Breast epithelium (tissue), 4 donors: ENCODE measurements around the gene OTOG. TPM values are rescaled to one million over a fixed set of nuclear protein-coding genes. Genes with fewer than 3 reads are reported as not detected.

Source experiments
- DNase-seq, 2 donors: peaks; one replicate each; pipeline ENCODE4 v3.0.0-alpha.2; 2019; ENCODE audit warnings: low spot score in 2 of 2
- H3K27ac ChIP-seq, 2 donors: fragments of 200-600 bp; sonication (generic) in 1 of 2; one replicate each; pipeline ENCODE4 v1.5.1; 2016 to 2019; ENCODE audit warnings: mild to moderate bottlenecking in 1 of 2
- H3K27me3 ChIP-seq, 2 donors: fragments of 200-600 bp; sonication (generic) in 1 of 2; one replicate each; pipeline versions ENCODE4 v1.5.1 to v1.6.0; 2017 to 2019; ENCODE audit warnings: control low read depth in 1 of 2, mild to moderate bottlenecking in 1 of 2
- H3K36me3 ChIP-seq: fragments of 200-600 bp; one replicate; pipeline ENCODE4 v1.5.1; 2019
- H3K4me1 ChIP-seq, 2 donors: fragments of 200-600 bp; sonication (generic); one replicate each; pipeline ENCODE4 v1.5.1; 2016 to 2019; ENCODE audit warnings: control low read depth in 1 of 2
- H3K4me3 ChIP-seq, 3 donors: fragments of 200-600 bp; sonication (generic); 1 replicate in 2 of 3; 2 replicates in 1 of 3; pipeline ENCODE4 v1.5.1; 2016 to 2019; ENCODE audit warnings: mild to moderate bottlenecking in 3 of 3, moderate library complexity in 2 of 3
- H3K9me3 ChIP-seq, 2 donors: fragments of 200-600 bp; sonication (generic) in 1 of 2; one replicate each; pipeline ENCODE4 v1.5.1; 2016 to 2019; ENCODE audit warnings: control low read depth in 1 of 2
- POLR2A ChIP-seq: fragments of 450-650 bp; IDR thresholded peaks from one replicate; pipeline ENCODE4 v1.6.1; 2016; ENCODE audit warnings: antibody characterized with exemption, mild to moderate bottlenecking, moderate library complexity
- POLR2AphosphoS5 ChIP-seq, 3 donors: sonication (generic); formaldehyde crosslinking; IDR thresholded peaks; one replicate each; pipeline ENCODE4 v1.6.1; 2017; ENCODE audit warnings: antibody characterized with exemption in 3 of 3
- intact Hi-C: fragments of 100-400 bp; cut with DNase I; formaldehyde crosslinking; loops from one replicate; pipeline ENCODE4 v1.15.1; 2023; ENCODE audit warnings: low total_unique reads
- total RNA-seq, 3 donors: library from RNA; depleted of rRNA; stranded (reverse); fragments of >200 nt; gene quantifications; one replicate each; pipeline ENCODE4 v1.1.0, GENCODE V29; 2016
- TF ChIP-seq, protein P1 (sequence below), 3 donors: fragments of 450-650 bp; IDR thresholded peaks; one replicate each; pipeline ENCODE4 v1.5.1; 2016 to 2017; ENCODE audit warnings: antibody characterized with exemption in 3 of 3, mild to moderate bottlenecking in 3 of 3, moderate library complexity in 3 of 3

The OTOG gene
- total RNA-seq, 3 donors from 2014 or later = not detected

DNA sequence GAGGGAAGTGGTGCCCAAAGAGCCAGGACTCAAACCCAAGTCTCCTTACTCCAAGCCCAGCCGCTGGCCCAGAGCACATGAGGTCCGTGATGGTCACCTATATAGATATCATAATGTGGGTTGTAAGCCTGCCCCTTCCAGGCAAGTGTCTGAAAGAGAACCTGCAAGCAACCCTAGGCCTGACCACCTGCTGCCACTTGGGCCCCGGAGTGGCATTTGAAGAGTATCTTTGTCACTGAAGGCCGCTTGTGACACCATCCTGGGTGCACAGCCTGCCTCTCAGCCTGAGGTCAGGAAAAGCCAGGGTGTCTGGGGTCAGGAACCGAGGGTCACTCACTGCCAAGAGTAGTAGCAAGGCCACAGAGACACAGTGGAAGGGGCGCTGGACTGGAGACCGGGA lies 32.4 kb downstream of the OTOG start:
- TF ChIP-seq, protein P1, sequence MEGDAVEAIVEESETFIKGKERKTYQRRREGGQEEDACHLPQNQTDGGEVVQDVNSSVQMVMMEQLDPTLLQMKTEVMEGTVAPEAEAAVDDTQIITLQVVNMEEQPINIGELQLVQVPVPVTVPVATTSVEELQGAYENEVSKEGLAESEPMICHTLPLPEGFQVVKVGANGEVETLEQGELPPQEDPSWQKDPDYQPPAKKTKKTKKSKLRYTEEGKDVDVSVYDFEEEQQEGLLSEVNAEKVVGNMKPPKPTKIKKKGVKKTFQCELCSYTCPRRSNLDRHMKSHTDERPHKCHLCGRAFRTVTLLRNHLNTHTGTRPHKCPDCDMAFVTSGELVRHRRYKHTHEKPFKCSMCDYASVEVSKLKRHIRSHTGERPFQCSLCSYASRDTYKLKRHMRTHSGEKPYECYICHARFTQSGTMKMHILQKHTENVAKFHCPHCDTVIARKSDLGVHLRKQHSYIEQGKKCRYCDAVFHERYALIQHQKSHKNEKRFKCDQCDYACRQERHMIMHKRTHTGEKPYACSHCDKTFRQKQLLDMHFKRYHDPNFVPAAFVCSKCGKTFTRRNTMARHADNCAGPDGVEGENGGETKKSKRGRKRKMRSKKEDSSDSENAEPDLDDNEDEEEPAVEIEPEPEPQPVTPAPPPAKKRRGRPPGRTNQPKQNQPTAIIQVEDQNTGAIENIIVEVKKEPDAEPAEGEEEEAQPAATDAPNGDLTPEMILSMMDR (IDR thresholded peaks at IDR 0.05) = no peak
- no peak for TF ChIP-seq POLR2AphosphoS5 (IDR thresholded peaks at IDR 0.05)
- no peak for TF ChIP-seq POLR2A
- intact Hi-C loops = no loop called here
- H3K4me3 ChIP-seq = no peak overlapping the region
- H3K27ac ChIP-seq = no peak overlapping the region
- no peaks in the 10 kb centered on the region for H3K27me3 ChIP-seq
- no peaks in the 10 kb centered on the region for H3K9me3 ChIP-seq
- H3K4me1 ChIP-seq = no peaks in the 10 kb centered on the region
- peak in 1 of 2 donors; percentile 36 for DNase-seq
- H3K36me3 ChIP-seq = no peaks in the 10 kb centered on the region

DNA sequence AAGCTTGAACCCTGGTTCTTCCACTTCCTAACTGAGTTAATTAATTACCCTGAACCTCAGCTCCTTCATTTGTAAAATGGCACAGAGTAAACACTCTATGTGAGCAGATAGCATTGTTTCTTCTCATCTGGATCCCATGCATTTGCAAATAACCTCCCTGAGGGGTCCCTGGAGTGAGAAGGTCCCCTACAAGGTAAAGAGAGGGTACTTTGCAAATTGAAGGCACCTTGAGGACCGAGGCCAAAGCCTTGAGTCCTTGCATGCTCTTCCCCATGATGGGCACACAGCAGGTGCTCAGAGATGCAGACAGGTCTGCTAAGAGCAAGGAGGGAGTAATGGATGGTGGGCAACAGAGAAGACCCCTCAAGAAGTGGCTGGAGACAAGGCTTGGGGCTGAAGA lies 33.2 kb downstream of the OTOG start:
- Histone ChIP-seq H3K4me3 (no peak overlapping the region), H3K36me3 (no peaks in the 10 kb centered on the region), H3K27me3 (no peaks in the 10 kb centered on the region), H3K9me3 (no peaks in the 10 kb centered on the region), H3K27ac (no peak overlapping the region), H3K4me1 (no peaks in the 10 kb centered on the region)
- no peak for TF ChIP-seq POLR2AphosphoS5 (IDR thresholded peaks at IDR 0.05)
- no peak for TF ChIP-seq POLR2A
- TF ChIP-seq, protein P1 (IDR thresholded peaks at IDR 0.05) = no peak
- intact Hi-C loops = no loop called here
- DNase-seq = no peak

DNA sequence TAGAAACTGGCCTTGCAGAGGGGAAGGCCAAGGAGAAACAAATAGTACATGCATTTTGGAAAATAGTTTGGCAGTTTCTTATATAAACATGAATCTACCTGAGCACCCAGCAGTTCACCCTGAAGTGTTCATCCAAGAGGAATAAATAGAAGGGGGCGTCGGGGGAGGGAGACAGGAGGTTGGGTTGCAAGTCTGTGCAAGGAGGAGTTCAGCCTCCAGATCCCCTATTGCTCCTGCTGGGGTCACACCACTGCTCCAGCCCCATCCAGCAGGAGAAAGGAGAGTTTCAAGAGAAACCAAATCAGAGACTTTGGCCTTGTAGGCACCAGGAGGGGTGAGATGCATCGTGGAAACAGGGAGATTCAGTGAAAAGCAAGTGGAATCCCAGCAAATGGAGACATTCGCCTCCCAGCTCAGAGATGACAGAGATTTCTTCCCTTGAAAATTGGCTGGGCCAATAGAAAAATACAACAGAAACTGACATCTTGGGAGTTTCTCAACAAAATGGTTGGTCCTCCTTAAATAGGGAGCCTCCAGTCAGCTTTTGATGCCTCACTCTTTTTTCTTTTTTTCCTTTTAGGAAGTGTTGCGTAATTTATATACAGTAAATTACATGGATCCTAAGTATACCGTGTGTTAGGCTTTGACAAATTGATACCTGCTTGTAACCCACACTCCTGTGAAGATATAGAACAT lies 34.1 kb downstream of the OTOG start:
- Histone ChIP-seq H3K4me3 (no peak overlapping the region), H3K27me3 (no peaks in the 10 kb centered on the region), H3K9me3 (no peaks in the 10 kb centered on the region), H3K27ac (no peak overlapping the region), H3K36me3 (no peaks in the 10 kb centered on the region), H3K4me1 (no peaks in the 10 kb centered on the region)
- DNase-seq = no peak
- intact Hi-C loops = no loop called here
- TF ChIP-seq POLR2AphosphoS5 (IDR thresholded peaks at IDR 0.05) (no peak), POLR2A (no peak)
- TF ChIP-seq, protein P1 (IDR thresholded peaks at IDR 0.05) = no peak

DNA sequence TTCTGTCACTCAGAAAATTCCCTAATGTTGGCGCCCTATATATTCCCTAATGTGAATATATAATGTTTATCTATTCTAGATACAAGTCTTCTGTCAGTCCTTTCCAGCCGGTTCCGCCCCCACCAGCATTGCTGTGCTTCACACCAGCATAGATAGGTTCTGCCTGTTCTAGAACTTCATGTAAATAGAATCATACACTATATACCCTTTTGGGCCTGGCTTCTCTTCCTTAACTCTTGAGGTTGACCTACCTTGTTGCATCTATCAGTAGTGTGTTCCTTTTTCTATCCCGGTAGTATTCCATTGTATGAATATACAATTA lies 34.6 kb downstream of the OTOG start:
- Histone ChIP-seq H3K4me3 (no peak overlapping the region), H3K9me3 (no peaks in the 10 kb centered on the region), H3K4me1 (no peaks in the 10 kb centered on the region), H3K27me3 (no peaks in the 10 kb centered on the region), H3K36me3 (no peaks in the 10 kb centered on the region), H3K27ac (no peak overlapping the region)
- TF ChIP-seq, protein P1 (IDR thresholded peaks at IDR 0.05) = no peak
- no peak for TF ChIP-seq POLR2AphosphoS5 (IDR thresholded peaks at IDR 0.05)
- TF ChIP-seq POLR2A = no peak
- peak in 1 of 2 donors; percentile 27 for DNase-seq
- intact Hi-C loops = no loop called here

DNA sequence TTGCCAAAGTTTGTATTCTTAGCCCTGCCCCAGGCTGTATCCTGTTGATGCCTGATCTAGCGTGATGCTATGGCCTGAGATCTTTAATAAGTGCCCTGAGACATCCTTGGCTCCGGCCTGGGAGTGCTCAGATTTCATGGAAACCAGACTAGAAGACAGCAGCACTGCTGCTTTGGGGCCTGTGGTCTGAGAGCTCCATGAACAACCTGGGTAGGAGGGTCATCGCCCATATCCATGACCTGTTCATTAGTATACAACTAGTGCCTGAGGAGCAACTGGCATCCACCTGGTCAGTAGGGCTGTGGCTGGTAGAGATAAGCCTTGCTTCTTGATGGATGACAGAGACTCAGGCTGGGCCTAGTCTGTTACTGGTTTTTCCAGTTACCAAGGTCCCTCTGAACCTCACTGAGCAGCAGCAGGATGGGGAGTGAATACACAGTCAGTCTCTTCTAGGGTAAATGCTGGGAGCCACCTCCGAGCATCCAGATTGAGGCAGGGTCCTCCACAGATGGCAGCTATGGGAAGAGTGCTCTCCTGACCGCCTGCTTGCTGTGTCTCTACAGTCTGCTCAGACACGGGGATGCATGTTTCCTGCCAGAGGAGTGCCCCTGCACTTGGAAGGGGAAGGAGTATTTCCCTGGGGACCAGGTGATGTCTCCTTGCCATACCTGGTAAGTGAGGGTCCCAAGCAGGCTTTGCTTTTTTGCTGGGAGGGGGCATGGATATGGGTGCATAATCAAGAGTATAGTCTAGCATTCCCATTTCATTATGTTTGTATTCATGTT lies 39.0 kb downstream of the OTOG start:
- intact Hi-C loops = no loop called here
- no peaks in the 10 kb centered on the region for H3K9me3 ChIP-seq
- H3K27ac ChIP-seq = no peak overlapping the region
- no peaks in the 10 kb centered on the region for H3K27me3 ChIP-seq
- no peak overlapping the region for H3K4me3 ChIP-seq
- DNase-seq = peak in 1 of 2 donors; percentile 30
- no peaks in the 10 kb centered on the region for H3K4me1 ChIP-seq
- no peaks in the 10 kb centered on the region for H3K36me3 ChIP-seq
- no peak for TF ChIP-seq POLR2AphosphoS5 (IDR thresholded peaks at IDR 0.05)
- TF ChIP-seq, protein P1 (IDR thresholded peaks at IDR 0.05) = no peak
- TF ChIP-seq POLR2A = no peak
